ENCODE measurements around the gene SEC14L1. TPM values are rescaled to one million over a fixed set of nuclear protein-coding genes. Genes with fewer than 3 reads are reported as not detected.
"Not testable (repeated sequence)": the region's sequence is repeated elsewhere in the genome, so short reads cannot be mapped to it uniquely, and the experiment has no call there.

The SEC14L1 gene
- total RNA-seq, 2 donors from 2014 or later: 89.0 to 105 TPM

DNA sequence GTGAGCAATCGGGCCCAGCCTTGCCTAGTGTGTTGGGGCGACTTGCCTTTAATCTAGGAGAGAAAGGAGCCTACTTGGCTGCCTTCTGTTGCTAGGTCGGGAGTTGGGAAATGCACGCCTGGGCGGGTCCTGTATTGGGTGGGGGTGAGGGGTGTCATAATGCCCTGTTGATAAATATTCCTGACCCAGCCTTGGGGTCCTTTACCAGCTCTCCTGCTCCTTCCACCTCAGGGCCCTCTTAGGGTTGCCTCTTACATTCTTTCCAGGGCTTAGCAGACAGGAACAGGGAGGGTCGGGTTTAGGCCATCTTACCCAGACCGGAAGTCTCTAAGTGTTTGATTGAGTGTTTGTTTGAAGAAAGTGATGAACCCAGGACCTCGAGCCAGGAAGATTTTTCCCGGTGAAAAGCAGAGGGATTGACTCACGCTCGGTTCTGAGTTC is 112.9 kb downstream of the SEC14L1 start:
- no peak overlapping the region for H3K27ac ChIP-seq
- H3K4me1 ChIP-seq (ENCODE audit: control insufficient read depth in 1 of 2, low read depth in 2 of 2): peaks cover 0 to 17% of the 10 kb centered on the region in 2 donors
- DNase-seq (ENCODE audit: low spot score) (no peak), ATAC-seq (ENCODE audit: insufficient number of reproducible peaks, low FRiP score, low read depth) (no peak)
- H3K36me3 ChIP-seq: no peaks in the 10 kb centered on the region
- H3K27me3 ChIP-seq (replicated peaks; ENCODE audit: insufficient read depth): no peaks in the 10 kb centered on the region
- H3K9me3 ChIP-seq: no peaks in the 10 kb centered on the region
- no peak overlapping the region for H3K4me3 ChIP-seq
- TF ChIP-seq CTCF (IDR thresholded peaks at IDR 0.05): no peak

- no peak for DNase-seq (ENCODE audit: low spot score)
- TF ChIP-seq CTCF (IDR thresholded peaks at IDR 0.05): no peak
- peak; percentile 33 for ATAC-seq (ENCODE audit: insufficient number of reproducible peaks, low FRiP score, low read depth)
- Histone ChIP-seq H3K4me1 (ENCODE audit: control insufficient read depth in 1 of 2, low read depth in 2 of 2) (peaks cover 0 to 17% of the 10 kb centered on the region in 2 donors), H3K27ac (no peak overlapping the region), H3K27me3 (replicated peaks; ENCODE audit: insufficient read depth) (no peaks in the 10 kb centered on the region), H3K9me3 (no peaks in the 10 kb centered on the region), H3K36me3 (no peaks in the 10 kb centered on the region), H3K4me3 (no peak overlapping the region)
These were observed 114.4 kb downstream of the SEC14L1 start for GRCh38 chr17:77254951-77255825.

- not testable (repeated sequence) for H3K27ac ChIP-seq; H3K4me3 ChIP-seq; H3K36me3 ChIP-seq; H3K9me3 ChIP-seq; H3K27me3 ChIP-seq (replicated peaks; ENCODE audit: insufficient read depth); ATAC-seq (ENCODE audit: insufficient number of reproducible peaks, low FRiP score, low read depth); DNase-seq (ENCODE audit: low spot score)
- peaks cover 0 to 17% of the 10 kb centered on the region in 2 donors for H3K4me1 ChIP-seq (ENCODE audit: control insufficient read depth in 1 of 2, low read depth in 2 of 2)
These were observed 115.2 kb downstream of the SEC14L1 start for GRCh38 chr17:77255970-77256369.

GRCh38 chr17:77256710-77257109 is 115.9 kb downstream of the SEC14L1 start:
- Histone ChIP-seq H3K27ac (no peak overlapping the region), H3K4me1 (ENCODE audit: control insufficient read depth in 1 of 2, low read depth in 2 of 2) (peaks cover 0 to 17% of the 10 kb centered on the region in 2 donors), H3K36me3 (no peaks in the 10 kb centered on the region), H3K27me3 (replicated peaks; ENCODE audit: insufficient read depth) (no peaks in the 10 kb centered on the region), H3K9me3 (no peaks in the 10 kb centered on the region), H3K4me3 (no peak overlapping the region)
- DNase-seq (ENCODE audit: low spot score): no peak
- ATAC-seq (ENCODE audit: insufficient number of reproducible peaks, low FRiP score, low read depth): no peak
- no peak for TF ChIP-seq CTCF (IDR thresholded peaks at IDR 0.05)

GRCh38 chr17:77257169-77257568 is 116.4 kb downstream of the SEC14L1 start:
- no peaks in the 10 kb centered on the region for H3K27me3 ChIP-seq (replicated peaks; ENCODE audit: insufficient read depth)
- H3K27ac ChIP-seq: no peak overlapping the region
- no peak overlapping the region for H3K4me3 ChIP-seq
- DNase-seq (ENCODE audit: low spot score): no peak
- no peak for ATAC-seq (ENCODE audit: insufficient number of reproducible peaks, low FRiP score, low read depth)
- H3K4me1 ChIP-seq (ENCODE audit: control insufficient read depth in 1 of 2, low read depth in 2 of 2): peaks cover 0 to 17% of the 10 kb centered on the region in 2 donors
- no peak for TF ChIP-seq CTCF (IDR thresholded peaks at IDR 0.05)
- H3K36me3 ChIP-seq: no peaks in the 10 kb centered on the region
- H3K9me3 ChIP-seq: no peaks in the 10 kb centered on the region
